ENCODE data around the gene ELMO1.

DNA sequence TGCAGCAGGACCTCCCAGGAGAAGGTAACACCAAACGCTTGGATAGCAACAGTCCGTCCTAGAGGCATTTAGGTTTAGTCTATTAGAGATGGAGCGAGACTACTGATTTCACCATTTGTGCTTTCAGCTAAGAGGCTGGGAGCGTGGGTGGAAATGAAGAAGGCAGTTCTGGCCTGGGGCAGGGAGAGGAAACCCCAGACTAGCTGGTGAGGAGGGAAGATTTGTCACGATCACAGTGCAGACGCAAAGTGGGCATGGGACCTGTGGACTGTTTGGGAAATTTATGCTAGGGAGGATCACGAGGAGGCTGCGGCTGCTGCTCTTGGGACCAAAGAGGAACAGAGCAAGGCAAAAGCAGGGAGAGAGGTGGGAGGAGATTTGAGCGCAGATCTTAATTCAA is 594.0 kb downstream of the ELMO1 start:
- TF ChIP-seq, protein P1, sequence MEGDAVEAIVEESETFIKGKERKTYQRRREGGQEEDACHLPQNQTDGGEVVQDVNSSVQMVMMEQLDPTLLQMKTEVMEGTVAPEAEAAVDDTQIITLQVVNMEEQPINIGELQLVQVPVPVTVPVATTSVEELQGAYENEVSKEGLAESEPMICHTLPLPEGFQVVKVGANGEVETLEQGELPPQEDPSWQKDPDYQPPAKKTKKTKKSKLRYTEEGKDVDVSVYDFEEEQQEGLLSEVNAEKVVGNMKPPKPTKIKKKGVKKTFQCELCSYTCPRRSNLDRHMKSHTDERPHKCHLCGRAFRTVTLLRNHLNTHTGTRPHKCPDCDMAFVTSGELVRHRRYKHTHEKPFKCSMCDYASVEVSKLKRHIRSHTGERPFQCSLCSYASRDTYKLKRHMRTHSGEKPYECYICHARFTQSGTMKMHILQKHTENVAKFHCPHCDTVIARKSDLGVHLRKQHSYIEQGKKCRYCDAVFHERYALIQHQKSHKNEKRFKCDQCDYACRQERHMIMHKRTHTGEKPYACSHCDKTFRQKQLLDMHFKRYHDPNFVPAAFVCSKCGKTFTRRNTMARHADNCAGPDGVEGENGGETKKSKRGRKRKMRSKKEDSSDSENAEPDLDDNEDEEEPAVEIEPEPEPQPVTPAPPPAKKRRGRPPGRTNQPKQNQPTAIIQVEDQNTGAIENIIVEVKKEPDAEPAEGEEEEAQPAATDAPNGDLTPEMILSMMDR (conservative IDR thresholded peaks at IDR 0.05; ENCODE audit: low read depth, low read length): no peak
- no peak for TF ChIP-seq EZH2 (IDR thresholded peaks at IDR 0.05; ENCODE audit: borderline replicate concordance, low read depth, low read length, poor library complexity, severe bottlenecking)

All from A673 (cell line).